NCI-H2029 (cell line): Measurements from ENCODE around the gene RXFP2.

Experiments
- DNase-seq: peaks from one replicate; lab custom pipeline; 2025; lab: John Stamatoyannopoulos, UW

The RXFP2 gene

DNA sequence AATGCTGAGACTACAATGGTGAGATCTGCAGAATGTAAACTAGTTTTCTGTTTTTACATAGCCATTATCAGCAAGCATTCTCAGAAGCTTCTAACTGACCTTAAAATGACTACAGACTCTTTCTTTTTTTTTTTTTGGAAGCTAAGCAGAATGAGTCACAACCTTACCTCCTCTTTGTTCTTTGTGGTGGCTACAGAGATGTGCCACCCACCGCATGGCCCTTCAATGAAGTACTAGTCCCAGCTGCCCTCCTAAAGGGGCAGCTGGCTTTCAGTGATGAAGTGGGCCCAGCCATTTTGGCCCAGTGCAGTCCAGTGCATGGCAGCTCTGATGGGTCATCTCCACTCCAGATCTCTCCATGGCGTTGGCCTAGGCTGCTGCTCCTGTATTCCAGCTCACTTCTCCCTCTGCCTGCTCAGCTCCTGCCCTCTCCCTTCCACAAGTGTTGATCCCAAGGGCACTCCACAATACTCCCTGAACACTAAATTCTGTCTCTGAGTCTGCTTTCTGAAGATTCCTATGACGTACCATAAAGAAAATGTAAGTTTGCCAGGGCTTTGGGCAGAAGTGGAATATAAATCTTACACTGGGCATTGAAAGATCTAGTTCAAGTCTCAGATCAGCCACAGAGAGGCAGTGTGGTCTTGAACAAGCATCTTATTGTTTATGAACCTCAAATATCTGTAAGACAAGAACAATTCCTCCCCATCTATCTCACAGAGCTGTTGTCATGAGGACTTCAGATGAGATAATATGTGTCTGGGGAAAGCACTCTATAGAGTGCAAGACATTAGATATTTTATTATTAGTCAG is 85.6 kb downstream of the RXFP2 start:
- no peak for DNase-seq

- DNase-seq, result no peak
Observed at GRCh38 chr13:31826521-31826920, 87.2 kb downstream of the RXFP2 start.

DNA sequence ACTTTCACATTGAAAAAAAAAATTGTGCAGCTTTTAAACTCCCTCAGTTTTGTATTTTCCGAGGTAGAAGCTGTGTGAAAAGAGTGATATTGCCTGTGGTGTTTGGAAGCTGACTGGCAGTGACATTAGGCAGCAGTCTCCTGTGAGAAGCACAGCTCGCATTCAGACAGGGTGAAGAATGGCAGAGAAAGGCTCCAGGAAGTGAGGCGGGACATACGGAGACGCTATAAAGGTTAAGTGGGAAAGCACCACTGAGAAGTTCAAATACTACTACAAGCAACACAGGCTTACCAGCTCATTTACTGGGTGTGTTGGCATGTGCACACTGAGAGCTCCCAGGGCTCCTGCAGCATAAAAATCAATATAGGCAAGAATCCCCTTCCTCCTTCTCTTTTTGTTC is 88.4 kb downstream of the RXFP2 start:
- DNase-seq, result no peak

- no peak for DNase-seq
Observed at GRCh38 chr13:31835932-31836331, 96.6 kb downstream of the RXFP2 start.

DNA sequence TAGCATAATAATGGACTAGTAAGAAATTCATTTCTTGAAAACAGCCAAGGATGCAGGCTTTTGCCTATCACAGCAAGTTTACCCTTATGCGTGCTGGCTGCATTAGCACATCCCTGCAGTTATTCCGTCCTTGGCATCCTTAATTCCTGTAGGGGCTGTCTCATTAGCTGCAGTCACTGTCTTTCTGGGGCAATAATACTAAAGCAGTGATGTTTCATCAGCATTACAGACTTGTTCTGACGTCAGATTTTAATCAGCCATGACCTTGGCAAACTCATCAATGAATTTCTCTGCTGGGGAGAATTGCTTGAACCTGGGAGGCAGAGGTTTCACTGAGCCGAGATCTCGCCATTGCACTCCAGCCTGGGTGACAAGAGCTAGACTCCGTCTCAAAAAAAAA is 103.7 kb downstream of the RXFP2 start:
- no peak for DNase-seq

DNA sequence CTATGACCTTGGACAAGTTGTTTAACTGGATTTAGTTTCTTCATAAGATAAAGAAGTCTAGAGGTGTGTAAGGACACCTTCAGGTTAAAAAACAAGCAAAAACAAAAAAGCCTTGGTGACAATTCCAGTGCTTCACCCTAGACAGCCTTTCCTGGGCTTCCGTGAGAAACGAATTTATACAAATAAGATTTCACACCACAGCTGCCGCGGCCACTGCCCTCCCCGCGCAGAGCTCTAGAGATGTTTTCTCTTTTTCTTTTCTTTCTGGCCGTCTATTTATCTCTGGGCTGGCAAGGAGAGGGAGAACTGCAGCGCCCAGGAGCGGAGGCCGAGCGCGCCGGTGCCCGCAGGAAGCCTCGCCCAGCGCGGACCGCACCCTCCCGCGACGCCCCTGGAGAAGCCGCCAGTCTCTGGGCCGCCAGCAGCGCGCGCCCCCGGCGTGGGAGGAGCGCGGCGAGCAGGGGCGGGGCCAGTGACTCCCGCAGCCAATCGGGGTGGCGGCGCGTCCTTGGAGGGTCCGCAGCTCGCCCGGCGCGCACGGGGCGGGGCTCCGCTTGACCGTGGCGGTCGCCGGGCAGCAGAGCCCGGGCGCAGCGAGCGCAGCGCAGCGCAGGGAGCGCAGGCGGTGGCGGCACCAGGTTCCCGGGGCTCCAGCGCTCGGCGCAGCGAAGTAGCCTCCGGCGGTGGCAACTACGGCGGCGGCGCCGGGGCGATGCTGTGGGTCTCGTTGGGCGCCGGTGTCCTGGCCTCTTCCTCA is 107.0 kb downstream of the RXFP2 start:
- DNase-seq, result peak; percentile 49

GRCh38 chr13:31846961-31847752 is 107.8 kb downstream of the RXFP2 start:
- no peak for DNase-seq

DNA sequence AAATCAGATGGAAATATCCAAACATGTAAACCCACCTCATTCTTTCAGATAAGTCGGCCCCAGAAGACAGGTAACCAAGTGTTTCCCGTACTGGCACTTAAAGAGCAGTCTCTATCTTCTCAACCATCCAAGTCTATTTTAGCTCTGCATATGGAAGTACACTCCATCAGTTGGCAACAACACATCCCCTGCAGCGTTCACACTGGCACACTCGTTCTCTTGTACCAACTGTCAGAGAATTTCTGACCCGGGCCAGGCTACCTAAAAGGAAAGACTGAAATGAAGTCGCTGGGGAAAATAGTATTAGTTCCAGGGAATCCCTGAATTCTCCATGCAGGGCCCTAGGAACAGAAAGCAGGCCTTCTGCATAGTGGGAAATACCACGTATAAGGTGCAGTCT is 109.3 kb downstream of the RXFP2 start:
- no peak for DNase-seq

DNA sequence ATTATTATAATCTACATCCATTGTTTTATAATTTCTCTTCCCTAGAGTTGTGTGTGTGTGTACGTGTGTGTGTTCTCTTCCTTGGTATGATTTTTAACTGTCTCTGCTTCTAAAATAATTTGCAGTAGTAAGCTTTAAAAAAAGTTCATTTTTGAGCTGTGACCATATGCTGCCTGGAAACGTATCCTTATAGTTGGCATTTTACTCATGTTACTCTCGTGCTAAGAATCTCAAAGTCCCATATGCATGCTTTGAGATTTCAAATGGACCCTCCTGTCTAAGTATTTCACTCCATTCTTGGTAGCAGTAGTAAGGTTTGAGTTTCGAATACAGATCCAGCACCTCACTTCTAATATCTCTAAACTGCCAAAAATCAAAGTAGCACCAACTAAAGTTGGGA is 109.9 kb downstream of the RXFP2 start:
- no peak for DNase-seq

- DNase-seq, result no peak
Observed at GRCh38 chr13:31850041-31850555, 110.8 kb downstream of the RXFP2 start.

DNA sequence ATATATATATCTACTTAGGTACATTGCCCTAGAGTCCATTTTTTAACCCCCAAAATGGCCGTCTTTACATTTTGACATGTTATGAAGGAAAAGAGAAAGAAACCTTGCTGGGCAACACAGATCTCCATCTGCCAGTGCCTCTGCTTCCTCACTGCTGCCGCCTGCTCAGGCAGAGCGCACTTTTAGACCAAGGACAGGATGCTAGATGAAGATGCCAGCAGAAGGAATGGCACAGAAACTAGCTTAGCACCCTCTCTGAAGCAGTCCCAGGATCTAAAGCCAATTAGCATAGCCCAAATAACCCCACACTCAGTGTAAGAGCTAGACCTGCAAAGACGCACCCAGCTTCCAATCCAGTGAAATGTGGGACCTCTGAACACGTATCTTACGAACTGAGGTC is 111.9 kb downstream of the RXFP2 start:
- DNase-seq, result no peak
